Liver (tissue), 9 donors: ENCODE measurements around the gene ANTXR2. TPM values are rescaled to one million over a fixed set of nuclear protein-coding genes. Genes with fewer than 3 reads are reported as not detected.
"Not testable (repeated sequence)": the region's sequence is repeated elsewhere in the genome, so short reads cannot be mapped to it uniquely, and the experiment has no call there.

ENCODE experiments used
- DNase-seq: peaks from one replicate; pipeline ENCODE4 v3.0.0-alpha.2; 2017; ENCODE audit warnings: low spot score
- H3K27ac ChIP-seq, 2 donors: one replicate each; pipeline ENCODE4 v1.7.0; 2013; ENCODE audit warnings: inconsistent platforms in 2 of 2, low read length in 2 of 2, control low read depth in 1 of 2, low read depth in 1 of 2, mild to moderate bottlenecking in 1 of 2
- H3K27me3 ChIP-seq, 4 donors: one replicate each; pipeline versions ENCODE4 v1.6.1 to v1.7.0; 2013; ENCODE audit warnings: low read length in 3 of 4, inconsistent platforms in 1 of 4, mild to moderate bottlenecking in 1 of 4, moderate library complexity in 1 of 4; ENCODE audit not compliant: control insufficient read depth in 4 of 4, insufficient read depth in 4 of 4
- H3K36me3 ChIP-seq, 4 donors: one replicate each; pipeline versions ENCODE4 v1.6.1 to v1.7.0; 2013; ENCODE audit warnings: low read length in 3 of 4, mild to moderate bottlenecking in 3 of 4, low read depth in 1 of 4, moderate library complexity in 1 of 4; ENCODE audit not compliant: control insufficient read depth in 4 of 4, insufficient read depth in 3 of 4
- H3K4me1 ChIP-seq, 4 donors: one replicate each; pipeline versions ENCODE4 v1.6.1 to v1.7.0; 2013; ENCODE audit warnings: low read length in 3 of 4, mild to moderate bottlenecking in 3 of 4, moderate library complexity in 1 of 4; ENCODE audit not compliant: control insufficient read depth in 4 of 4, insufficient read depth in 4 of 4
- H3K4me3 ChIP-seq, 3 donors: one replicate each; pipeline versions ENCODE4 v1.6.1 to v1.7.0; 2013; ENCODE audit warnings: low read length in 3 of 3, control low read depth in 1 of 3, low read depth in 1 of 3, mild to moderate bottlenecking in 1 of 3
- H3K9ac ChIP-seq, 2 donors: one replicate each; pipeline ENCODE4 v1.7.0; 2013; ENCODE audit warnings: low read length in 2 of 2, mild to moderate bottlenecking in 2 of 2, moderate library complexity in 2 of 2, control low read depth in 1 of 2, low read depth in 1 of 2
- H3K9me3 ChIP-seq, 4 donors: one replicate each; pipeline versions ENCODE4 v1.6.1 to v1.7.0; 2013; ENCODE audit warnings: low read length in 3 of 4; ENCODE audit not compliant: control insufficient read depth in 4 of 4
- ATF3 ChIP-seq: IDR thresholded peaks from 2 replicates; pipeline ENCODE4 v1.6.1; 2016; ENCODE audit warnings: antibody characterized with exemption
- CTCF ChIP-seq: fragments of 150-350 bp; IDR thresholded peaks from 2 replicates; pipeline ENCODE4 v1.5.1; 2017; ENCODE audit warnings: improper control_type of control experiment, low read depth, low read length; ENCODE audit not compliant: missing input control
- EGR1 ChIP-seq, 2 donors: IDR thresholded peaks; 2 replicates each; pipeline ENCODE4 v1.6.1; 2016 to 2018; ENCODE audit warnings: antibody characterized with exemption in 2 of 2, low read depth in 2 of 2
- FOXA1 ChIP-seq: IDR thresholded peaks from 2 replicates; pipeline ENCODE4 v1.6.1; 2016; ENCODE audit warnings: antibody characterized with exemption
- FOXA2 ChIP-seq: IDR thresholded peaks from 2 replicates; pipeline ENCODE4 v1.6.1; 2016; ENCODE audit warnings: antibody characterized with exemption
- GABPA ChIP-seq, 2 donors: IDR thresholded peaks in 1 of 2; conservative IDR thresholded peaks in 1 of 2; 2 replicates each; pipeline ENCODE4 v1.6.1; 2016; ENCODE audit warnings: antibody characterized with exemption in 2 of 2, mild to moderate bottlenecking in 1 of 2, moderate library complexity in 1 of 2
- HNF4A ChIP-seq, 2 donors: conservative IDR thresholded peaks; 2 replicates each; pipeline ENCODE4 v1.6.1; 2016; ENCODE audit warnings: antibody characterized with exemption in 2 of 2, mild to moderate bottlenecking in 2 of 2
- HNF4G ChIP-seq: IDR thresholded peaks from 2 replicates; pipeline ENCODE4 v1.6.1; 2016; ENCODE audit warnings: antibody characterized with exemption
- JUND ChIP-seq, 2 donors: IDR thresholded peaks; 2 replicates each; pipeline ENCODE4 v1.6.1; 2016; ENCODE audit warnings: antibody characterized with exemption in 2 of 2
- MAX ChIP-seq: IDR thresholded peaks from 2 replicates; pipeline ENCODE4 v1.6.1; 2016; ENCODE audit warnings: antibody characterized with exemption
- NR2F2 ChIP-seq: IDR thresholded peaks from 2 replicates; pipeline ENCODE4 v1.6.1; 2016; ENCODE audit warnings: antibody characterized with exemption
- RAD21 ChIP-seq, 2 donors: IDR thresholded peaks; 2 replicates each; pipeline ENCODE4 v1.6.1; 2016; ENCODE audit warnings: antibody characterized with exemption in 2 of 2, mild to moderate bottlenecking in 2 of 2
- REST ChIP-seq: IDR thresholded peaks from 2 replicates; pipeline ENCODE4 v1.6.1; 2016; ENCODE audit warnings: antibody characterized with exemption, mild to moderate bottlenecking
- RXRA ChIP-seq, 2 donors: IDR thresholded peaks; 2 replicates each; pipeline ENCODE4 v1.6.1; 2017 to 2018; ENCODE audit warnings: antibody characterized with exemption in 2 of 2, mild to moderate bottlenecking in 1 of 2
- SP1 ChIP-seq: IDR thresholded peaks from 2 replicates; pipeline ENCODE4 v1.6.1; 2018; ENCODE audit warnings: antibody characterized with exemption, mild to moderate bottlenecking
- TAF1 ChIP-seq: conservative IDR thresholded peaks from 2 replicates; pipeline ENCODE4 v1.6.1; 2016; ENCODE audit warnings: antibody characterized with exemption, mild to moderate bottlenecking
- YY1 ChIP-seq: IDR thresholded peaks from 2 replicates; pipeline ENCODE4 v1.6.1; 2016; ENCODE audit warnings: antibody characterized with exemption, mild to moderate bottlenecking
- ZBTB33 ChIP-seq: IDR thresholded peaks from 2 replicates; pipeline ENCODE4 v1.6.1; 2016; ENCODE audit warnings: antibody characterized with exemption
- WGBS: extraction: QIAGEN DNeasy Blood & Tissue Kit; methylation state at CpG from one replicate; pipeline ENCODE4 v1.1.7; 2013; 5-methylcytosine and 5-hydroxymethylcytosine counted together
- polyA plus RNA-seq, 2 donors: library from polyadenylated mRNA; stranded (reverse) in 1 of 2; unstranded in 1 of 2; fragments of 200-250 nt in 1 of 2; fragments of >200 nt in 1 of 2; fragmentation: Nextera tagmentation in 1 of 2; extraction: Ambion mirVana in 1 of 2; gene quantifications; one replicate each; pipeline versions ENCODE4 v1.2.1 to v1.2.3, GENCODE V29; 2013 to 2015
- total RNA-seq, 2 donors: library from RNA; depleted of rRNA; stranded (reverse); fragments of >200 nt; gene quantifications; one replicate each; pipeline ENCODE4 v1.2.3, GENCODE V29; 2014
- donor health status: healthy.
- donor health status: healthy.
- donor health status: healthy.
- donor health status: healthy.
- donor health status: healthy.

ANTXR2 gene
- total RNA-seq (10 to 100 TPM; 19.3 to 30.5 TPM), polyA plus RNA-seq (10 to 100 TPM; 16.1 to 23.3 TPM)

- Histone ChIP-seq H3K27ac (peak within 1 kb of the TSS; percentile 93 to 96), H3K27me3 (no peaks in the 10 kb centered on the region), H3K9ac (peak within 1 kb of the TSS; percentile 63 to 76), H3K4me1 (peaks cover 0 to 25% (median 19%) of the 10 kb centered on the region in 4 donors), H3K36me3 (no peaks in the 10 kb centered on the region), H3K9me3 (no peaks in the 10 kb centered on the region), H3K4me3 (peak within 1 kb of the TSS; percentile 77 to 85 (median 84))
- 2% methylated on average over 52 of the region's 52 CpGs for WGBS
- peak; percentile 73 for DNase-seq
- TF ChIP-seq FOXA1 (no peak), RAD21 (IDR thresholded peaks at IDR 0.05) (peak; percentile 42 to 52), RXRA (IDR thresholded peaks at IDR 0.05) (peak; percentile 37 to 44), TAF1 (peak; percentile 84), GABPA (IDR thresholded peaks at IDR 0.05 in 1 of 2, conservative IDR thresholded peaks at IDR 0.05 in 1 of 2) (no peak), YY1 (peak; percentile 85), REST (peak; percentile 87), EGR1 (IDR thresholded peaks at IDR 0.05; ENCODE audit: low read depth in 2 of 2) (no peak), NR2F2 (peak; percentile 57), SP1 (peak; percentile 83), JUND (IDR thresholded peaks at IDR 0.05) (peak in 1 of 2 donors; percentile 55), MAX (no peak), HNF4A (conservative IDR thresholded peaks at IDR 0.05) (peak; percentile 76 to 85), FOXA2 (no peak), HNF4G (peak; percentile 64), ATF3 (no peak), ZBTB33 (no peak), CTCF (no peak)
Measured at GRCh38 chr4:80072744-80073472, at the start of gene ANTXR2. Gene ANTXR2 (minus strand): TSS chr4:80073229. CDS start chr4:80072560, 669 bp downstream.

GRCh38 chr4:80121815-80122214 is 48.8 kb upstream of the ANTXR2 start:
- H3K9me3 ChIP-seq, H3K27ac ChIP-seq, H3K9ac ChIP-seq, H3K4me1 ChIP-seq, H3K4me3 ChIP-seq, H3K27me3 ChIP-seq, H3K36me3 ChIP-seq, DNase-seq: not testable (repeated sequence)
- 92% methylated on average over 3 of the region's 3 CpGs for WGBS

- 82% methylated on average over 3 of the region's 3 CpGs for WGBS
Measured at GRCh38 chr4:80119620-80120019, 46.6 kb upstream of the ANTXR2 start.

More at GRCh38 chr4:80119620-80120019, 46.6 kb upstream of the ANTXR2 start:
- not testable (repeated sequence) for H3K9ac ChIP-seq, H3K4me1 ChIP-seq, H3K27me3 ChIP-seq, H3K9me3 ChIP-seq, H3K4me3 ChIP-seq, DNase-seq, H3K27ac ChIP-seq, H3K36me3 ChIP-seq
